ENCODE data around the gene EIF4G3.
"Not testable (repeated sequence)": the region's sequence is repeated elsewhere in the genome, so short reads cannot be mapped to it uniquely, and the experiment has no call there.

The EIF4G3 gene

DNA sequence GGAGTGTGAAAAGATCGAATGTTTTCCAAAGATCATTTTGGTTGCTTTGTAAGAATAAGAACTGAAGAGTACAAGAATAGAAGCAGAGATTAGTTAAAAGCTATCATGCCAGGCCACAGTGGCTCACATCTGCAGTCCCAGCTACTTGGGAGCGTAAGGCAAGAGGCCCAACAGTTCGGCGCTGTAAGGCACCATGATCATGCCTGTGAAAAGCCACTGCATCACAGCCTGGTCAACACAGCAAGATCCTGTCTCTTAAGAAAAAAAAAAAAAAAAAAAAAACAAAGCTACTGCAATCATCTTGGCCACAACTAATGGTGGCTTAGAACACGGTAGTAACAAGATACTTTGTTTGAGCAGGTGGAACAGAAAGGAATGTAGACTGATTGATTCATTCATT lies 116.2 kb downstream of the EIF4G3 start:
- no peak for FAIRE-seq

DNA sequence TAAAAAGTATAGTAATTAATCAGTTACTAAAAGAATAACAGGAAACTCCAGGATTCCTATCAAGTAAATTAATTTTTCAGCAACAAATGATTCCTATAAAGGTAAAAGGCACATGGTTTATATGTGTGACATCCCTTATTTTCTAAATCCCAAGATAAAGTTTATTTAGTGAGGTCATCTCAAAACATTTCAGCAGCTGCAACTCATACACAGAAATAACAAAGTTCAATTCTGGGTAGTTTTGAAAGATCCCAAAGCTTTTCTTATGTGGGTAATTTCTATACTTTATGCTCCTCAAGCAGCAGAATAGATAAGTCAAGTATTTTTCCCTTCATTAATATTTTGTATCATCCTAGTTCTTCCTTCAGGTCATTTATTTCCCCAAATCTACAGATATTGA lies 117.7 kb downstream of the EIF4G3 start:
- no peak for FAIRE-seq

GRCh38 chr1:21058035-21058793 lies 118.5 kb downstream of the EIF4G3 start:
- no peak for FAIRE-seq

GRCh38 chr1:21053189-21053928 lies 123.3 kb downstream of the EIF4G3 start:
- FAIRE-seq, result not testable (repeated sequence)

DNA sequence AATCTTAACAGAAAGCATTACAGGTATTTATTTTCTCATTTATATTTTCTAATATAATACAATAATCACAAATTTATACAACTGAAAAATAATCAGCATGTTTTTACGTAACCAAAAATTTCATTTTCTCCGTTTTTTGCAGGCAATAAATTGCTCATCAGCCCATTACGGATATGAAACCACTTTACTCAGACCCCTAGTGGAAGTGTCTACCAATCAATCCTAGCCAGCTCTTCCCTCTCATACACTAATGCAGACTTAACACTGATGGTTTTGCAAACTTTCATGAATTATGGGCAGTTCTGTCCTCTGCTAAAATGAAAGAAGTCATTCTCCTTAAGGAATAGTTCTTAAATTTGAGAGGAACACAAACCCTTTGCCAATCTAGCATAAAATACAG lies 124.7 kb downstream of the EIF4G3 start:
- FAIRE-seq, result no peak

DNA sequence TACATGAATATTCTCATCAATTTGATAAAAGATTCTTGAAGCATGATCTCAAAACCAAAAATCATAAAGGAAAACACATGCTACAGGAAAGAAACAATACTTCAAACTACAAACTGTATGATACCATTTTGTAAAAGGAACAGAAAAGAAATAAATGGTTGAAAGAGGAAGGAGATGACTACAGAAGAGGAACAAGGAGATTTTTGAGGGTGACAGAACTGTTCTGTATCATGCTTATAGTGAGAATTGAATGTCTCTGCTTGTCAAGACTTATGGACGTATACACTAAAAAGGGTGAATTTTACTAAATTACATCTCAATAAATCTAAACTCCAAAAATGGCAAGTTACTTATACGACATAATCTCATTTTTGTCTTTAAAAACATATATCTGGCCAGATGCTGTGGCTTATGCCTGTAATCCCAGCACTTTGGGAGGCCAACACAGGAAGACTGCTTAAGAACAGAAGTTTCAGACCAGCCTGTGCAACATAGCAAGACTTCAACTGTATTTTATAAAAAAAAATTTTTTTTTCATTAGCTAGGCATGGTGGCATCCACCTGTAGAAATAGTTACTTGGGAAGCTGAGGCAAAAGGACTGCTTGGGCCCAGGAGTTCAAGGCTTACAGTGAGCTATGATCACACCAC lies 125.4 kb downstream of the EIF4G3 start:
- no peak for FAIRE-seq

GRCh38 chr1:21050031-21050430 lies 126.7 kb downstream of the EIF4G3 start:
- no peak for FAIRE-seq

DNA sequence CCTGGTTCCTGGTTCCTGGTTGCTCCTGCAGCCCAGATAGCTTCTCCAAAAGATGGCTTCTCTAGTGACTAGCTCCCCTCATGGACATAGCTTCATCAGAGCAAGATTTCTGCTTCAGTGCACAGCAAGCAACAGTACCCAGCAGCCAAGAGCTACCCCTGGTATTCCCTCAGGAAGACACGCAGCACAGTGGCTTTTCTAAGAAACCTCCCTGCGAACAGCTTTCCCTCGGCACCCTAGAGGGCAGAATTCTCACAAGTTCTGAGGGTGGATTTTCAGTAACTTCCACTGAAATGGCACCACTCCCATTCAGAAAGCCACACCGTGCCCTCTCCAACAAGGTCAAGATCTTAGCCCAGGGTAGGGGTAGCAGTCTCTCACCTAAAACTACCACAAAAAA lies 128.2 kb downstream of the EIF4G3 start:
- FAIRE-seq, result no peak

DNA sequence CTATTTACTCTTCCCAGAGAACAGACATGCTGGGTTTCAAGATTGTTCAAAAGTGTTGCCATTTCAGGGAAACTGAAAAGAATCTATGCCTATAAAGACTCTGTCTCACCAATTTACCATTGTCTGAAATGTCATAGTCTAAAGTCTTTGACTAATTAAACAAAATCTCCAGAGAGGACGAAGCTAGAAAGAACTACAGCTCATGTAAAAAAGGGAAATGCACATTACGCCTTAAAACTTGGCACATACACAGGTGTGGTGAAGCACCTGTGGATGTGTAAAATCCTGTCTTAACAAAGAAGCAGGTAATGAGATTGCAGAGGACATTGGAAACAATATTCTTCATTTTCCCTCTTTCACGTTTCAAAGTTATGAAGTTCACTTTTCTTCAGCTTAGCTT lies 130.6 kb downstream of the EIF4G3 start:
- FAIRE-seq, result no peak

GRCh38 chr1:21045351-21045750 lies 131.3 kb downstream of the EIF4G3 start:
- FAIRE-seq, result no peak

DNA sequence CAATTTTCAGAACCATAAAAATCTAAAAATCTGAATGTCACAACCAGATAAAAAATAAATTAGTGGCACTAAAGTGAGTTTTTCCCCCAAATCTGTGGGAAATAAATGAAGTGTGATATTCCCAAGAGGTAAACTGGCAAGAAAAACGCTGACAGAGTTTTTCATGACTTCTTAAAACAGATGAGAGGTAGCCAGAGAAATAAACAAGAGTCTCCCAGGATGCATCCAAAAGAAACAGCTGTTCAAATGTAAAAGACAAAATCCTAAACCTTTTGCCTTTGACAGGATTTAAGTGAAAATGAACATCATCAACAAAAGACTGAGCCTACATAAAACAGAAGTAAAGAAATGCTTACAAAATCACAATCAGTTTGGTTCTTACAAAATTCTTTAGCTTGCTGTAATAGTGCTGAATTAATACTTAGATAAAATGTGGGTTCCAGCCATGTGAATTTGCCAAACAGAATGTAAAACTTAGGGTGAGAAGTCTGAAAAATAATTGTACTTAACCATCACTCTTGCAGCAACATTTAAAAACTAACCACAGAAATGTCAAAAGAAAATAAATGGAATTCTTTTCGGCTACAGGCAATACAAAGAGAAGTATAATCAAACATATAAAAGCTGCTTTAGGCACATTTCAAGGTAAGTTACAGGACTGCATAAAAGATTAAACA lies 133.6 kb downstream of the EIF4G3 start:
- FAIRE-seq, result no peak

DNA sequence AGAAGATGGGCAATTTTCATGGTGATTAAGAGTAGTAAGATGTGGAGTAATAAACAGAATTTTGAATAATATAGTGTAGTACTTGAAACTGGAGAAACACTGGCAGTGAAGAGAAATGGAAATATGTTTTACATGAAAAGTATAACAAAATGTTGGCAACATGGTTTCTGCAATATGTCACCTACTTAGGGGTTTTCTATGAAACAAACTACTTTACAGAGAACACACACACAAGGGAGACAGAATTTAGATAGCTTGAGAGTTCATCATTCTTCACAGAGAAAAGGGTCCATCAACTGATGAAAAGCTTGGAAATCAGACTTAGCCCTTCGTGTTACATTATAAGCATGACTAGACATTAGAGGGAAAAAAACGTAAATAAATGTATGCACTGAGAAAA lies 135.2 kb downstream of the EIF4G3 start:
- no peak for FAIRE-seq

GRCh38 chr1:21037091-21037490 lies 139.6 kb downstream of the EIF4G3 start:
- no peak for FAIRE-seq

DNA sequence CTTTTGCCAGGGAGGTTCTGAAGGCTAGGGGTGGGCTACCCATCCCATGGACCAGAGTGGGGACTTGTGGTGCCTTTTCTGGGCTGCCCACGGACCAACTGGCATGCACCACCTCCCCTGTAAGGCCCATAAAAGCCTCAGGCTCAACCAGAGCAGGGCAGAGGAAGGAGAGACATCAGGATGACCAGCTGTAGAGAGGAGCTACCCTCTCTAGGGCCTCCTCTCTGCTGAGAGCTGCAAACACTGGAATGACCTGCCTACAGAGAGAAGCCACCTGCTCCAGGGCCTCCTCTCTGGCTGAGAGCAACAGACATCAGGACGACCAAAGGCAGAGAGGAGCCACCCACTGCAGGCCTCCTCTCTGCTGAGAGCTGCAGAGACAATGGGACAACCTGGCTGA lies 140.9 kb downstream of the EIF4G3 start:
- no peak for FAIRE-seq

GRCh38 chr1:21034725-21035628 lies 141.7 kb downstream of the EIF4G3 start:
- FAIRE-seq, result no peak

GRCh38 chr1:21032741-21033140 lies 144.0 kb downstream of the EIF4G3 start:
- no peak for FAIRE-seq

DNA sequence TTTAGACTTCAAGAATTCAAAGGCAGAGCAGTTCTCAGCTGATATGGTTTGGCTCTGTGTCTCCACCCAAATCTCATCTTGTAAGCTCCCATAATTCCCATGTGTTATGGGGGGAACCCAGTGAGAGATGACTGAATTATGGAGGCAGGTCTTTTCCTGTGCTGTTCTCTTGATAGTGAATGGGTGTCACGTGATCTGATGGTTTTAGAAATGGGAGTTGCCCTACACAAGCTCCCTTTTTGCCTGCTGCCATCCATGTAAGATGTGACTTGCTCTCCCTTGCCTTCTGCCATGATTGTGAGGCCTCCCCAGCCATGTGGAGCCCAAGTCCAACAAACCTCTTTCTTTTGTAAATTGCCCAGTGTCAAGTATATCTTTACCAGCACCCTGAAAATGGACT lies 146.5 kb downstream of the EIF4G3 start:
- FAIRE-seq, result no peak

GRCh38 chr1:21028520-21029145 lies 148.1 kb downstream of the EIF4G3 start:
- no peak for FAIRE-seq

DNA sequence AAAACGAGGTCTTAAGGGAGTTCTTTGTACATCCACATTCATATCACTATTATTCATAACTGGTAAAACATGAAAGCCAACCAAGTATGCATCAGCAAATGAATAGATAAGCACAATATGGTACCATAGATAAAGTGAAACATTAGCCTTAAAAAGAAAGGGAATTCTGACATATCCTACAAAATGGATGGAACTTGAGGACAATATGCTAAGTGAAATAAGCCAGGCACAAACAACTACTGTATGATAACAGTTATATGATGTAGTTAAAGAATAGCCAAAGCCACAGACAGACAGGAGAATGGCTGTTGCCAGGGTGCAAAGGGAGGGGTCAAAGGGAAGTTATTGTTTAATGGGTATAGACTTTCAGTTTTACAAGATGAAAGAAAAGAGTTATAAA lies 148.9 kb downstream of the EIF4G3 start:
- no peak for FAIRE-seq

DNA sequence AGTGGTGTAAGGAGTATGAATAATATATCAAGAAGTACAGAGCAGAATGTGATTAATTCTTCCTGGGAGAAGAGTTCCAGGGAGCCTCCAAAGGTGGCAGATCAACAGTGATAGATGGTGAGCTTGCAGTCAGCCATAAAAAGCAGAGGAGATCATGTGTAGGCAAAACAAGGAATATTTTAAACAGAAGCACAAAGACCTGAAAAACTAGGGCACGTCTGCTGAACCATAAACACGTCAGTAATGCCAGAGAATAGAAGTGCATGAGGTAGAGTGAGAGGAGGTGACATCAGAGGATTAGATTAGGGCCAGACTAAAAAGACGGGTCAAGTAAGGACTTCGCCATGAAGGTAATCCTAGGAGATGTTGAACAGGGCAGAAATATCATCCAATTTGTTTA lies 151.8 kb downstream of the EIF4G3 start:
- FAIRE-seq, result no peak

DNA sequence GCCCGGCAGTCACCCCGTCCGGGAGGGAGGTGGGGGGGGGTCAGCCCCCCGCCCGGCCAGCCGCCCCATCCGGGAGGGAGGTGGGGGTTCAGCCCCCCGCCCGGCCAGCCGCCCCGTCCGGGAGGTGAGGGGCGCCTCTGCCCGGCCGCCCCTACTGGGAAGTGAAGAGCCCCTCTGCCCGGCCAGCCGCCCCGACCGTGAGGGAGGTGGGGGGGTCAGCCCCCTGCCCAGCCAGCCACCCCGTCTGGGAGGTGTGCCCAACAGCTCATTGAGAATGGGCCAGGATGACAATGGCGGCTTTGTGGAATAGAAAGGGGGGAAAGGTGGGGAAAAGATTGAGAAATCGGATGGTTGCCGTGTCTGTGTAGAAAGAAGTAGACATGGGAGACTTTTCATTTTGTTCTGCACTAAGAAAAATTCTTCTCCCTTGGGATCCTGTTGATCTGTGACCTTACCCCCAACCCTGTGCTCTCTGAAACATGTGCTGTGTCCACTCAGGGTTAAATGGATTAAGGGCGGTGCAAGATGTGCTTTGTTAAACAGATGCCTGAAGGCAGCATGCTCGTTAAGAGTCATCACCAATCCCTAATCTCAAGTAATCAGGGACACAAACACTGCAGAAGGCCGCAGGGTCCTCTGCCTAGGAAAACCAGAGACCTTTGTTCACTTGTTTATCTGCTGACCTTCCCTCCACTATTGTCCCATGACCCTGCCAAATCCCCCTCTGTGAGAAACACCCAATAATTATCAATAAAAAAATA lies 152.4 kb downstream of the EIF4G3 start:
- FAIRE-seq, result not testable (repeated sequence)

All from TTC549 (cell line).